GM12878 (cell line): Measurements from ENCODE around the gene KCTD8. TPM values are rescaled to one million over a fixed set of nuclear protein-coding genes. Genes with fewer than 3 reads are reported as not detected.

Source experiments
- ATAC-seq: fragments of 200-7000 bp; cut with Tn5 transposase; 3 replicates; pipeline ENCODE4 v1.9.1; 2020; ENCODE audit warnings: mild to moderate bottlenecking, moderate library complexity
- BruUV-seq: library from RNA; stranded (reverse); fragments of 400-500 nt; replicated peaks from 2 replicates; lab custom pipeline; 2021; lab: Mats Ljungman, UMichigan
- CTCF ChIA-PET: fragments of 300-600 bp; sonication (Branson Sonifier 250); formaldehyde crosslinking; extraction: SDS; loops from one replicate; lab custom pipeline; 2021; ENCODE audit warnings: inconsistent platforms; lab: Yijun Ruan, JAX
- POLR2A ChIA-PET: fragments of 350-600 bp; formaldehyde crosslinking; extraction: SDS; loops from one replicate; lab custom pipeline; 2021; ENCODE audit warnings: inconsistent platforms; lab: Charles Lee
- RAD21 ChIA-PET: fragments of 300-600 bp; sonication (Branson Sonifier 250); formaldehyde crosslinking; loops from one replicate; lab custom pipeline; 2023; ENCODE audit warnings: antibody characterized with exemption; ENCODE audit not compliant: unreplicated experiment; lab: Charles Lee
- SMC1A ChIA-PET: fragments of 300-600 bp; sonication (Branson Sonifier 250); formaldehyde crosslinking; loops from one replicate; lab custom pipeline; 2023; ENCODE audit not compliant: unreplicated experiment, uncharacterized antibody; lab: Charles Lee
- DNase-seq: peaks from one replicate; pipeline ENCODE4 v3.0.0-alpha.2; 2011; ENCODE audit warnings: low read depth, low spot score
- FAIRE-seq: peaks from 3 replicates; lab custom pipeline; 2011; peaks lifted over from hg19 to GRCh38; lab: Jason Lieb, UNC
- H2AFZ ChIP-seq: 2 replicates; pipeline ENCODE4 v1.6.0; 2011; ENCODE audit warnings: low read depth, low read length, control low read depth; ENCODE audit not compliant: control insufficient read depth
- H3K27ac ChIP-seq: 2 replicates; pipeline ENCODE4 v1.5.1; 2011; ENCODE audit warnings: control low read depth; ENCODE audit not compliant: control insufficient read depth, insufficient read depth
- H3K27me3 ChIP-seq, 2 experiments: replicated peaks in 1 of 2; 2 replicates each; pipeline versions ENCODE4 v1.6.0 to v1.6.1; 2011; ENCODE audit warnings: low read length in 1 of 2; ENCODE audit not compliant: control insufficient read depth in 2 of 2, insufficient read depth in 2 of 2
- H3K36me3 ChIP-seq, 2 experiments: 2 replicates each; pipeline ENCODE4 v1.5.1; 2011; ENCODE audit warnings: low read length in 1 of 2; ENCODE audit not compliant: control insufficient read depth in 2 of 2, insufficient read depth in 2 of 2
- H3K4me1 ChIP-seq: 2 replicates; pipeline ENCODE4 v1.6.1; 2011; ENCODE audit warnings: mild to moderate bottlenecking, low read length, moderate library complexity, mixed read lengths; ENCODE audit not compliant: control insufficient read depth, insufficient read depth
- H3K4me2 ChIP-seq: 2 replicates; pipeline ENCODE4 v1.6.0; 2011; ENCODE audit warnings: control low read depth; ENCODE audit not compliant: control insufficient read depth, insufficient read depth
- H3K4me3 ChIP-seq: fragments of 200-600 bp; sonication (generic); 2 replicates; pipeline ENCODE4 v1.5.1; 2016
- H3K79me2 ChIP-seq: 2 replicates; pipeline ENCODE4 v1.6.0; 2011; ENCODE audit warnings: low read length; ENCODE audit not compliant: control insufficient read depth, insufficient read depth
- H3K9ac ChIP-seq: 2 replicates; pipeline ENCODE4 v1.8.0; 2011; ENCODE audit warnings: low read length, control low read depth, mixed read lengths; ENCODE audit not compliant: control insufficient read depth, insufficient read depth
- H3K9me3 ChIP-seq: replicated peaks from 3 replicates; pipeline ENCODE4 v1.5.1; 2011; ENCODE audit warnings: mild to moderate bottlenecking, low read length; ENCODE audit not compliant: control insufficient read depth, insufficient read depth
- H4K20me1 ChIP-seq: 2 replicates; pipeline ENCODE4 v1.6.0; 2011; ENCODE audit not compliant: control insufficient read depth, insufficient read depth
- EP300 ChIP-seq, 2 experiments: fragments of 150-350 bp in 1 of 2; IDR thresholded peaks; 2 replicates each; pipeline ENCODE4 v1.6.1; 2011 to 2012; ENCODE audit warnings: low read depth in 2 of 2, low read length in 2 of 2, borderline replicate concordance in 1 of 2, improper control_type of control experiment in 1 of 2, inconsistent platforms in 1 of 2; ENCODE audit not compliant: control insufficient read depth in 1 of 2
- IKZF2 ChIP-seq, 2 experiments: fragments of 450-650 bp; IDR thresholded peaks; 2 replicates each; pipeline ENCODE4 v1.6.1; 2017; ENCODE audit warnings: mild to moderate bottlenecking in 2 of 2, moderate library complexity in 2 of 2
- IRF4 ChIP-seq: IDR thresholded peaks from 2 replicates; pipeline ENCODE4 v1.6.1; 2011; ENCODE audit warnings: low read depth, low read length
- JUNB ChIP-seq: IDR thresholded peaks from 2 replicates; pipeline ENCODE4 v1.6.1; 2016; ENCODE audit warnings: antibody characterized with exemption, mild to moderate bottlenecking
- MEF2B ChIP-seq: fragments of 450-650 bp; IDR thresholded peaks from 2 replicates; pipeline ENCODE4 v1.6.1; 2018; ENCODE audit warnings: mild to moderate bottlenecking, moderate library complexity; ENCODE audit not compliant: partially characterized antibody, poor library complexity, severe bottlenecking
- MYC ChIP-seq: IDR thresholded peaks from 2 replicates; pipeline ENCODE4 v1.6.1; 2011; ENCODE audit warnings: mild to moderate bottlenecking, low read length, moderate library complexity, inconsistent platforms; ENCODE audit not compliant: insufficient read depth, insufficient replicate concordance, insufficient read length, severe bottlenecking
- POLR2AphosphoS2 ChIP-seq: IDR thresholded peaks from 2 replicates; pipeline ENCODE4 v1.6.1; 2011; ENCODE audit warnings: low read depth, mild to moderate bottlenecking, low read length, improper control_type of control experiment, moderate library complexity
- ZBTB33 ChIP-seq: fragments of 450-650 bp; IDR thresholded peaks from 2 replicates; pipeline ENCODE4 v1.6.1; 2017; ENCODE audit warnings: mild to moderate bottlenecking
- ZNF207 ChIP-seq: fragments of 450-650 bp; IDR thresholded peaks from 2 replicates; pipeline ENCODE4 v1.6.1; 2014; ENCODE audit warnings: antibody characterized with exemption, mild to moderate bottlenecking, borderline replicate concordance
- ZNF217 ChIP-seq: fragments of 450-650 bp; IDR thresholded peaks from 2 replicates; pipeline ENCODE4 v1.6.1; 2017; ENCODE audit warnings: antibody characterized with exemption, mild to moderate bottlenecking
- WGBS: methylation state at CpG from one replicate; pipeline ENCODE4 v1.1.6; 2016; ENCODE audit warnings: low lambda C conversion rate; ENCODE audit not compliant: insufficient replicate concordance, insufficient coverage; ENCODE audit errors: missing lambda C conversion rate; 5-methylcytosine and 5-hydroxymethylcytosine counted together
- in situ Hi-C: fragments of 300-500 bp; cut with MboI; formaldehyde crosslinking; loops from 9 replicates; pipeline ENCODE4 v1.14.3; 2018; ENCODE audit warnings: mixed read lengths
- intact Hi-C: fragments of 100-400 bp; cut with micrococcal nuclease; formaldehyde crosslinking; loops from one replicate; pipeline ENCODE4 v1.14.2; 2022; ENCODE audit not compliant: unreplicated experiment
- polyA plus RNA-seq, 11 experiments: library from polyadenylated mRNA; depleted of rRNA in 4 of 11; unstranded in 6 of 11; stranded (reverse) in 5 of 11; fragments of >200 nt; fragmentation: Nextera tagmentation in 4 of 11; fragmentation: Illumina TruSeq in 1 of 11; extraction: Ambion mirVana in 4 of 11; extraction: Trizol in 1 of 11; gene quantifications; 1 replicate in 1 of 11; 2 replicates in 10 of 11; pipeline versions ENCODE4 v1.2.1 to v1.2.3, GENCODE V29; 2011 to 2016; ENCODE audit warnings: inconsistent platforms in 2 of 11, missing spikeins in 2 of 11, low read depth in 1 of 11
- total RNA-seq, 4 experiments: library from RNA; depleted of rRNA in 3 of 4; stranded (reverse); fragments of >200 nt in 3 of 4; fragmentation: Illumina TruSeq in 1 of 4; extraction: Trizol in 1 of 4; gene quantifications; 2 replicates each; pipeline versions ENCODE4 v1.2.1 to v1.2.3, GENCODE V29; 2013 to 2021
- TF ChIP-seq, protein P1 (sequence below): IDR thresholded peaks from 2 replicates; pipeline ENCODE4 v1.6.1; 2012; ENCODE audit warnings: mild to moderate bottlenecking, low read depth, low read length

Gene KCTD8
- total and polyA plus RNA-seq, 10 of the 15 experiments (the other 5 are each of a cell fraction or from before 2014, with no cell fraction given) = 0.06 TPM; not detected in 9

- Histone ChIP-seq H4K20me1 (no peaks in the 10 kb centered on the region), H3K4me2 (no peak overlapping the region), H3K9ac (no peak overlapping the region), H3K79me2 (no peaks in the 10 kb centered on the region), H3K36me3 (no peaks in the 10 kb centered on the region), H3K4me1 (no peaks in the 10 kb centered on the region), H2AFZ (no peak overlapping the region), H3K27ac (no peak overlapping the region), H3K4me3 (no peak overlapping the region), H3K9me3 (no peaks in the 10 kb centered on the region), H3K27me3 (no peaks in the 10 kb centered on the region)
- TF ChIP-seq, protein P1, sequence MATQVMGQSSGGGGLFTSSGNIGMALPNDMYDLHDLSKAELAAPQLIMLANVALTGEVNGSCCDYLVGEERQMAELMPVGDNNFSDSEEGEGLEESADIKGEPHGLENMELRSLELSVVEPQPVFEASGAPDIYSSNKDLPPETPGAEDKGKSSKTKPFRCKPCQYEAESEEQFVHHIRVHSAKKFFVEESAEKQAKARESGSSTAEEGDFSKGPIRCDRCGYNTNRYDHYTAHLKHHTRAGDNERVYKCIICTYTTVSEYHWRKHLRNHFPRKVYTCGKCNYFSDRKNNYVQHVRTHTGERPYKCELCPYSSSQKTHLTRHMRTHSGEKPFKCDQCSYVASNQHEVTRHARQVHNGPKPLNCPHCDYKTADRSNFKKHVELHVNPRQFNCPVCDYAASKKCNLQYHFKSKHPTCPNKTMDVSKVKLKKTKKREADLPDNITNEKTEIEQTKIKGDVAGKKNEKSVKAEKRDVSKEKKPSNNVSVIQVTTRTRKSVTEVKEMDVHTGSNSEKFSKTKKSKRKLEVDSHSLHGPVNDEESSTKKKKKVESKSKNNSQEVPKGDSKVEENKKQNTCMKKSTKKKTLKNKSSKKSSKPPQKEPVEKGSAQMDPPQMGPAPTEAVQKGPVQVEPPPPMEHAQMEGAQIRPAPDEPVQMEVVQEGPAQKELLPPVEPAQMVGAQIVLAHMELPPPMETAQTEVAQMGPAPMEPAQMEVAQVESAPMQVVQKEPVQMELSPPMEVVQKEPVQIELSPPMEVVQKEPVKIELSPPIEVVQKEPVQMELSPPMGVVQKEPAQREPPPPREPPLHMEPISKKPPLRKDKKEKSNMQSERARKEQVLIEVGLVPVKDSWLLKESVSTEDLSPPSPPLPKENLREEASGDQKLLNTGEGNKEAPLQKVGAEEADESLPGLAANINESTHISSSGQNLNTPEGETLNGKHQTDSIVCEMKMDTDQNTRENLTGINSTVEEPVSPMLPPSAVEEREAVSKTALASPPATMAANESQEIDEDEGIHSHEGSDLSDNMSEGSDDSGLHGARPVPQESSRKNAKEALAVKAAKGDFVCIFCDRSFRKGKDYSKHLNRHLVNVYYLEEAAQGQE = no peak
- TF ChIP-seq EP300 (IDR thresholded peaks at IDR 0.05; ENCODE audit: borderline replicate concordance in 1 of 2, control insufficient read depth in 1 of 2, low read depth in 2 of 2, low read length in 2 of 2) = no peak
- no peak for TF ChIP-seq IRF4
- TF ChIP-seq JUNB = no peak
- no peak for TF ChIP-seq IKZF2 (IDR thresholded peaks at IDR 0.05)
- TF ChIP-seq ZNF217 = no peak
- TF ChIP-seq ZNF207 = no peak
- TF ChIP-seq MYC = no peak
- TF ChIP-seq ZBTB33 = no peak
- no peak for TF ChIP-seq POLR2AphosphoS2
- TF ChIP-seq MEF2B = no peak
- ChIA-PET SMC1A (no interaction called here), POLR2A (no interaction called here), CTCF (no interaction called here), RAD21 (no interaction called here)
- ATAC-seq (no peak), FAIRE-seq (no peak), DNase-seq (no peak)
- WGBS = 0% methylated on average over 1 of the region's 1 CpG
- no TSS peak for BruUV-seq
- intact Hi-C loops = no loop called here
- in situ Hi-C loops = no loop called here
Observed at GRCh38 chr4:44287505-44287904, 161.1 kb downstream of the KCTD8 start.
